SH-SY5Y (cell line): Measurements from ENCODE around the gene AP4E1.

ENCODE experiments used
- GATA2 ChIP-seq: IDR thresholded peaks from 2 replicates; pipeline ENCODE4 v1.6.1; 2011; ENCODE audit warnings: mild to moderate bottlenecking, low read depth, low read length
- GATA3 ChIP-seq: IDR thresholded peaks from 2 replicates; pipeline ENCODE4 v1.6.1; 2011; ENCODE audit warnings: low read depth, mild to moderate bottlenecking, low read length, moderate library complexity

DNA sequence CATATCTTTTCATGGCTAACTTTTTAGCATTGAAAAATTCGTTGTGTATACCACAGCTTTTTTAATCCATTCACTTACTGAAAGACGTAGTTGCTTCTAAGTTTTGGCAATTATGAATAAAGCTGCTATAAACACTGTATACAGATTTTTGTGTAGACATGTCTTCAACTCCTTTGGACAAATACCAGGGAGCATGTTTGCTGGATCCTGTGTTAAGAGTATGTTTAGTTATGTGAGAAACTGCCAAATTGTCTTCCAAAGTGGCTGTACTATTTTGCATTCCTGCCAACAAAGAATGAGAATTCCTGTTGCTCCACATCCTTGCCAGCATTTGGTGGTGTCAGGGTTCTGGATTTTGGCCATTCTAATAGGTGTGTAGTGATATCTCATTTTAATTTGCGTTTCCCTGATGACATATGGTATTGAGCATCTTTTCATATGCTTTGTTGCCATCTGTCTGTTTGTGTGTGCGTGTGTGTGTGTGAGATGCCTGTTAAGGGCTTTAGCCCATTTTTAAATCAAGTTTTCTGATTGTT, 98.7 kb downstream of the AP4E1 start:
- no peak for TF ChIP-seq GATA2
- no peak for TF ChIP-seq GATA3
